Activated T-helper 1 cell treated with anti-CD3 and anti-CD28 coated beads, Interleukin-2, amount 50 U/mL, for 16 hours (primary cell): Measurements from ENCODE around the gene MRO.

Source experiments
- DNase-seq, 2 donors: peaks; one replicate each; pipeline ENCODE4 v3.0.0-alpha.2; 2020; ENCODE audit warnings: low read depth in 1 of 2, low spot score in 1 of 2

The MRO gene

GRCh38 chr18:50748243-50749229 is 71.3 kb downstream of the MRO start:
- DNase-seq, result no peak

GRCh38 chr18:50747849-50748242 is 72.0 kb downstream of the MRO start:
- no peak for DNase-seq

- no peak for DNase-seq
Measured at GRCh38 chr18:50745945-50746344, 73.9 kb downstream of the MRO start.
